ENCODE measurements around the gene SNAP29. TPM values are rescaled to one million over a fixed set of nuclear protein-coding genes. Genes with fewer than 3 reads are reported as not detected.

Gene SNAP29
- total and polyA plus RNA-seq, 2 experiments from 2014 or later, result 8.2 to 22.9 TPM

GRCh38 chr22:20844055-20845037 lies 14.5 kb upstream of the SNAP29 start:
- Mint-ChIP-seq H3K36me3 (ENCODE audit: low read depth) (no peaks in the 10 kb centered on the region), H3K4me3 (no peak overlapping the region), H3K4me1 (peaks cover 38% of the 10 kb centered on the region), H3K27me3 (ENCODE audit: insufficient read depth, low read depth, poor library complexity) (peaks cover 3% of the 10 kb centered on the region), H3K27ac (no peak overlapping the region; the same call in 1 of the 2 replicates), H3K9me3 (no peaks in the 10 kb centered on the region)
- Histone ChIP-seq H3K27ac (ENCODE audit: low read depth) (no peak overlapping the region), H3K9me2 (ENCODE audit: insufficient read depth) (no peaks in the 10 kb centered on the region), H3K27me3 (ENCODE audit: insufficient read depth) (no peaks in the 10 kb centered on the region), H3K4me2 (no peak overlapping the region), H3K4me3 (no peak overlapping the region), H3K79me2 (replicated peaks; ENCODE audit: insufficient read depth) (peaks cover 61% of the 10 kb centered on the region), H2AFZ (no peak overlapping the region), H3F3A (replicated peaks; ENCODE audit: low read depth) (no peaks in the 10 kb centered on the region), H3K4me1 (ENCODE audit: insufficient read depth) (peaks cover 27% of the 10 kb centered on the region), H4K20me1 (replicated peaks; ENCODE audit: insufficient read depth) (peaks cover 13% of the 10 kb centered on the region), H3K36me3 (ENCODE audit: insufficient read depth) (no peaks in the 10 kb centered on the region)
- no peak for DNase-seq (ENCODE audit: low spot score)
- TF ChIP-seq STAT1 (IDR thresholded peaks at IDR 0.05; ENCODE audit: unreplicated experiment) (no peak), CREB1 (CRISPR knock-in tag; IDR thresholded peaks at IDR 0.05; ENCODE audit: low read depth) (no peak), JUNB (IDR thresholded peaks at IDR 0.05; ENCODE audit: unreplicated experiment) (no peak), ETS1 (IDR thresholded peaks at IDR 0.05) (no peak)
- ATAC-seq, result no peak

- Mint-ChIP-seq H3K27me3 (ENCODE audit: insufficient read depth, low read depth, poor library complexity) (peaks cover 5% of the 10 kb centered on the region), H3K9me3 (no peaks in the 10 kb centered on the region), H3K4me1 (peaks cover 21% of the 10 kb centered on the region), H3K27ac (no peak overlapping the region), H3K4me3 (no peak overlapping the region), H3K36me3 (ENCODE audit: low read depth) (no peaks in the 10 kb centered on the region)
- peaks cover 13% of the 10 kb centered on the region for H4K20me1 ChIP-seq (replicated peaks; ENCODE audit: insufficient read depth)
- H3K9me2 ChIP-seq (ENCODE audit: insufficient read depth), result no peaks in the 10 kb centered on the region
- H3K27ac ChIP-seq (ENCODE audit: low read depth), result no peak overlapping the region
- H3K36me3 ChIP-seq (ENCODE audit: insufficient read depth), result no peaks in the 10 kb centered on the region
- ATAC-seq (no peak), DNase-seq (ENCODE audit: low spot score) (no peak)
- H3K4me3 ChIP-seq, result no peak overlapping the region
- no peak overlapping the region for H2AFZ ChIP-seq
- H3K79me2 ChIP-seq (replicated peaks; ENCODE audit: insufficient read depth), result peaks cover 77% of the 10 kb centered on the region
- H3K4me1 ChIP-seq (ENCODE audit: insufficient read depth), result peaks cover 9% of the 10 kb centered on the region; the same call in 1 of the 2 replicates
- TF ChIP-seq REST (IDR thresholded peaks at IDR 0.05; ENCODE audit: unreplicated experiment), result no peak
- H3K4me2 ChIP-seq, result no peak overlapping the region
- no peaks in the 10 kb centered on the region for H3F3A ChIP-seq (replicated peaks; ENCODE audit: low read depth)
- no peaks in the 10 kb centered on the region for H3K27me3 ChIP-seq (ENCODE audit: insufficient read depth)
Observed at GRCh38 chr22:20847318-20847822, 11.4 kb upstream of the SNAP29 start.

Data from GM23338 (cell line).